Fibroblast of lung (primary cell): ENCODE measurements around the gene CRYBA2.

Experiments
- CTCF ChIP-seq, 2 donors: IDR thresholded peaks in 1 of 2; conservative IDR thresholded peaks in 1 of 2; 1 replicate in 1 of 2; 2 replicates in 1 of 2; pipeline ENCODE4 v1.5.1; 2011 to 2012; ENCODE audit warnings: low read length in 2 of 2, control low read depth in 1 of 2, inconsistent platforms in 1 of 2, low read depth in 1 of 2, mild to moderate bottlenecking in 1 of 2
- EZH2 ChIP-seq: IDR thresholded peaks from 2 replicates; pipeline ENCODE4 v1.5.1; 2012; ENCODE audit warnings: low read length, control low read depth, mild to moderate bottlenecking; ENCODE audit errors: missing control alignments

DNA sequence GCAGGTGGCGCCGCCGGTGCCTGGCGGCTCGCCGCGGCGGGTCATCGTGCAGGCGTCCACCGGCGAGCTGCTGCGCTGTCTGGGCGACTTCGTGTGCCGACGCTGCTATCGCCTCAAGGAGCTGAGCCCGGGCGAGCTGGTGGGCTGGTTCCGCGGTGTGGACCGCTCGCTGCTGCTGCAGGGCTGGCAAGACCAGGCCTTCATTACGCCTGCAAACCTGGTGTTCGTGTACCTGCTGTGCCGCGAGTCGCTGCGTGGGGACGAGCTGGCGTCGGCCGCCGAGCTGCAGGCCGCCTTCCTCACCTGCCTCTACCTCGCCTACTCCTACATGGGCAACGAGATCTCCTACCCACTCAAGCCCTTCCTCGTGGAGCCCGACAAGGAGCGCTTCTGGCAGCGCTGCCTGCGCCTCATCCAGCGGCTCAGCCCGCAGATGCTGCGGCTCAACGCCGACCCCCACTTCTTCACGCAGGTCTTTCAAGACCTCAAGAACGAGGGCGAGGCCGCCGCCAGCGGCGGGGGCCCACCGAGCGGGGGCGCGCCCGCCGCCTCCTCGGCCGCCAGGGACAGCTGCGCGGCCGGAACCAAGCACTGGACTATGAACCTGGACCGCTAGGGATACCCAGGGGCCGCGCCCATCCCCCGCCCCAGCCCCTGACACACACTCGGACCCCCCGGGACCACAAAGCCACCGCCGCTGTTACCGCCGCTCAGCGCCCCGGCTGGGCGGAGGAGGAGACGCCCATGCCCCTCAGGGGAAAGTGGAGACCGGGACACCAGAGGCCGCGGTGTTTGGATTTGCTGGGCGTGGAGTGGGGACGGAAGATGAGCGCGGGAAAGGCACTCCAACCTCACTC is 32.7 kb downstream of the CRYBA2 start:
- TF ChIP-seq CTCF (conservative IDR thresholded peaks at IDR 0.05 in 1 of 2, IDR thresholded peaks at IDR 0.05 in 1 of 2; ENCODE audit: low read depth in 1 of 2, low read length in 2 of 2) (no peak), EZH2 (peak; percentile 100)
